ENCODE measurements around the gene CLEC4F. TPM values are rescaled to one million over a fixed set of nuclear protein-coding genes. Genes with fewer than 3 reads are reported as not detected.

The CLEC4F gene
- total and polyA plus RNA-seq, 2 donors (not counting 1 experiment from before 2014, with no cell fraction given), result not detected

GRCh38 chr2:70834881-70835280 lies 14.5 kb upstream of the CLEC4F start:
- no peaks in the 10 kb centered on the region for H3K79me2 ChIP-seq (ENCODE audit: control insufficient read depth, insufficient read depth, low read length)
- no peak overlapping the region for H2AFZ ChIP-seq (ENCODE audit: insufficient read depth, low read depth, low read length, poor library complexity, severe bottlenecking)
- no peak overlapping the region for H3K4me2 ChIP-seq (replicated peaks; ENCODE audit: low read depth, low read length, poor library complexity, severe bottlenecking)
- H3K27me3 ChIP-seq (replicated peaks in 1 of 4; ENCODE audit: control extremely low read depth in 1 of 4, control insufficient read depth in 3 of 4, insufficient read depth in 4 of 4, low read length in 3 of 4), result peaks cover 0 to 10% (median 0%) of the 10 kb centered on the region in 4 experiments
- ATAC-seq (ENCODE audit: low read depth) (no peak), DNase-seq (no peak)
- no peaks in the 10 kb centered on the region for H3K4me1 ChIP-seq (ENCODE audit: control insufficient read depth in 2 of 2, insufficient read depth in 2 of 2, low read length in 2 of 2)
- Mint-ChIP-seq H3K4me3 (no peak overlapping the region), H3K27me3 (peaks cover 34% of the 10 kb centered on the region), H3K27ac (no peak overlapping the region), H3K9me3 (ENCODE audit: insufficient read depth) (no peaks in the 10 kb centered on the region), H3K4me1 (no peaks in the 10 kb centered on the region)
- H3K4me3 ChIP-seq (ENCODE audit: control extremely low read depth in 1 of 5, extremely low read depth in 1 of 5, insufficient read depth in 1 of 5, low read depth in 2 of 5, low read length in 4 of 5), result no peak overlapping the region
- ChIA-PET POLR2A (no interaction called here), CTCF (no interaction called here)
- WGBS (ENCODE audit: insufficient coverage), result 69% methylated on average over 3 of the region's 4 CpGs
- intact Hi-C loops (cut with micrococcal nuclease), result no loop called here
- no peak overlapping the region for H3K9ac ChIP-seq (ENCODE audit: low read length)
- no peaks in the 10 kb centered on the region for H4K20me1 ChIP-seq (ENCODE audit: control insufficient read depth, insufficient read depth, low read length, poor library complexity, severe bottlenecking)
- no peak for TF ChIP-seq EZH2 (IDR thresholded peaks at IDR 0.05; ENCODE audit: borderline replicate concordance, insufficient read depth, low read depth, low read length, poor library complexity, severe bottlenecking)
- no peak for TF ChIP-seq CTCF (IDR thresholded peaks at IDR 0.05)
- H3K36me3 ChIP-seq (replicated peaks in 1 of 2; ENCODE audit: control extremely low read depth in 1 of 2, control insufficient read depth in 1 of 2, extremely low read depth in 1 of 2, insufficient read depth in 2 of 2, low read length in 1 of 2), result no peaks in the 10 kb centered on the region
- no peaks in the 10 kb centered on the region for H3K9me3 ChIP-seq (ENCODE audit: control extremely low read depth in 1 of 3, control insufficient read depth in 2 of 3, insufficient read depth in 1 of 3, low read length in 2 of 3)
- H3K27ac ChIP-seq (ENCODE audit: low read length in 2 of 2), result no peak overlapping the region

GRCh38 chr2:70834106-70834505 lies 13.7 kb upstream of the CLEC4F start:
- ChIA-PET CTCF (no interaction called here), POLR2A (no interaction called here)
- Histone ChIP-seq H2AFZ (ENCODE audit: insufficient read depth, low read depth, low read length, poor library complexity, severe bottlenecking) (no peak overlapping the region), H4K20me1 (ENCODE audit: control insufficient read depth, insufficient read depth, low read length, poor library complexity, severe bottlenecking) (no peaks in the 10 kb centered on the region), H3K4me1 (ENCODE audit: control insufficient read depth in 2 of 2, insufficient read depth in 2 of 2, low read length in 2 of 2) (no peaks in the 10 kb centered on the region), H3K9ac (ENCODE audit: low read length) (no peak overlapping the region), H3K79me2 (ENCODE audit: control insufficient read depth, insufficient read depth, low read length) (no peaks in the 10 kb centered on the region), H3K27me3 (replicated peaks in 1 of 4; ENCODE audit: control extremely low read depth in 1 of 4, control insufficient read depth in 3 of 4, insufficient read depth in 4 of 4, low read length in 3 of 4) (peaks cover 0 to 10% (median 0%) of the 10 kb centered on the region in 4 experiments), H3K27ac (ENCODE audit: low read length in 2 of 2) (no peak overlapping the region), H3K4me3 (ENCODE audit: control extremely low read depth in 1 of 5, extremely low read depth in 1 of 5, insufficient read depth in 1 of 5, low read depth in 2 of 5, low read length in 4 of 5) (no peak overlapping the region), H3K9me3 (ENCODE audit: control extremely low read depth in 1 of 3, control insufficient read depth in 2 of 3, insufficient read depth in 1 of 3, low read length in 2 of 3) (no peaks in the 10 kb centered on the region), H3K36me3 (replicated peaks in 1 of 2; ENCODE audit: control extremely low read depth in 1 of 2, control insufficient read depth in 1 of 2, extremely low read depth in 1 of 2, insufficient read depth in 2 of 2, low read length in 1 of 2) (no peaks in the 10 kb centered on the region), H3K4me2 (replicated peaks; ENCODE audit: low read depth, low read length, poor library complexity, severe bottlenecking) (no peak overlapping the region)
- 80% methylated on average over 1 of the region's 2 CpGs for WGBS (ENCODE audit: insufficient coverage)
- no peaks in the 10 kb centered on the region for H3K9me3 Mint-ChIP-seq (ENCODE audit: insufficient read depth)
- intact Hi-C loops (cut with micrococcal nuclease), result no loop called here
- no peak overlapping the region for H3K27ac Mint-ChIP-seq
- no peak overlapping the region for H3K4me3 Mint-ChIP-seq
- peaks cover 37% of the 10 kb centered on the region for H3K27me3 Mint-ChIP-seq
- DNase-seq, result no peak
- no peak for ATAC-seq (ENCODE audit: low read depth)
- TF ChIP-seq EZH2 (IDR thresholded peaks at IDR 0.05; ENCODE audit: borderline replicate concordance, insufficient read depth, low read depth, low read length, poor library complexity, severe bottlenecking) (no peak), CTCF (IDR thresholded peaks at IDR 0.05) (no peak)
- H3K4me1 Mint-ChIP-seq, result no peaks in the 10 kb centered on the region

Measured in B cell (primary cell).